GM19043 (cell line): ENCODE measurements around the gene ESRRB.

Source experiments
- ATAC-seq: cut with Tn5 transposase; IDR thresholded peaks from one replicate; pipeline ENCODE4 v1.9.1; 2021; ENCODE audit warnings: low read depth; ENCODE audit not compliant: unreplicated experiment

Gene ESRRB

DNA sequence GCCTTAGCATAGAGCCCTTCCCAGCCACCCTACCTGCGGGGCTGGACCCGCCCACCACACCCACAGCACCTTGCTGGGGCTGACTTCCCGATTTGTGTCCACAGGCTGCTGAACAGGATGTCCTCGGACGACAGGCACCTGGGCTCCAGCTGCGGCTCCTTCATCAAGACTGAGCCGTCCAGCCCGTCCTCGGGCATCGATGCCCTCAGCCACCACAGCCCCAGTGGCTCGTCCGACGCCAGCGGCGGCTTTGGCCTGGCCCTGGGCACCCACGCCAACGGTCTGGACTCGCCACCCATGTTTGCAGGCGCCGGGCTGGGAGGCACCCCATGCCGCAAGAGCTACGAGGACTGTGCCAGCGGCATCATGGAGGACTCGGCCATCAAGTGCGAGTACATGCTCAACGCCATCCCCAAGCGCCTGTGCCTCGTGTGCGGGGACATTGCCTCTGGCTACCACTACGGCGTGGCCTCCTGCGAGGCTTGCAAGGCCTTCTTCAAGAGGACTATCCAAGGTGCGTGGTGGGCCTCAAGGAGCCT, 63.4 kb downstream of the ESRRB start:
- ATAC-seq, result no peak

DNA sequence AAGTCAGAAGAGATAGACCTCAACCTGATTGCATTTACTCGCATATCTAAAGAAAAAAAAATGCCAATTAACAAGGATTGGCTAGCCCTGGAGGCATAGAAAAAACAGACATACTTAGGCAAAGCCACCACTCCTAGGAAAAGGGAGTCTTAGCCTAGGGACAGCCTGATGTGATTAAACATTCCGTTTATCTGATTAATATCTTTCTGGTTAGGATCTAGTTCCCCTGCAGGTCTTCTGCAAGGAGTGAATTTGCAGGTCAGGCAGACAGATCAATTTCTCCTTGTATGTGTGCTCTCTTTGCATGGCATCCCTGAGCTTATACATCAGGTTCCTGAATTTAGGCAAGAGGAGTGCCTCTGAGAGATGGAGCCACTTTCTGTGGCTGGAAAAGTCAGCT, 70.5 kb downstream of the ESRRB start:
- ATAC-seq, result no peak

DNA sequence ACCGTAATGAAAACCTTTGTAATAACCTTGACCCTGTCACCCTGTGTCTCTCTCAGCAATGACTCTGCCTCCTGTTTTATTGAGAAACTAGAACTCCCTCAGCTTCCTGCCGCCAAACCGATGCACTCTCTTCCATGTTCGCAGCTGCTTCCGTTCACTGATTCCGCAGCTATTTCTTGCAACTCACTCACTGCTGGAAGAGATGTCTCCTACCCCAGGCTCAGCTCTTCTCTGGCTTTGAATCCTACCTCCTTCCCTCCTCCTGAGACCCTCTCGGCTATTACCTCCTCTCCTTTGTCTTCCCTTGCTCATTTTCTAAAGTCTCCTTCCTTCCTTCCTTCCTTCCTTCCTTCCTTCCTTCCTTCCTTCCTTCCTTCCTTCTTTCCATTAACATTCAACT, 71.0 kb downstream of the ESRRB start:
- ATAC-seq, result no peak

DNA sequence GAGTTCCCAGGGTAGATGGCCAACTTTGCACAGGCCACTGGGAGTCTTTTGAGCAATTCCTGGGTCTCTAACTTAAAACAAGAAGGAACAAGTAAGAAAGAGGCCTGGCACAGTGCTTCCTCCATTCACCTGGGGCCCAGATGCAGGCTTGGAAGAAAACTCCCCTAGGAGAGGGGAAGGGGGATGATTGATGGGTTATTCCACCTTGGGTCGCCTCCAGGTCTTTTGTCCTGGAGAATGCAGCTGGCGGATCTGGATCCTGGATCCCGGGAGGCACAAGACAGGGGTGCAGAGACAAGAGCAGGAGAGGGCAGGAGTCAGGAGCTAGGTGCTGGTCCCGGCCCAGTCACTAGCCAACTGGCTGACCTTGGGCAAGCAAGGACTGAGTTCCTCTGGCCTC, 74.5 kb downstream of the ESRRB start:
- ATAC-seq, result no peak

DNA sequence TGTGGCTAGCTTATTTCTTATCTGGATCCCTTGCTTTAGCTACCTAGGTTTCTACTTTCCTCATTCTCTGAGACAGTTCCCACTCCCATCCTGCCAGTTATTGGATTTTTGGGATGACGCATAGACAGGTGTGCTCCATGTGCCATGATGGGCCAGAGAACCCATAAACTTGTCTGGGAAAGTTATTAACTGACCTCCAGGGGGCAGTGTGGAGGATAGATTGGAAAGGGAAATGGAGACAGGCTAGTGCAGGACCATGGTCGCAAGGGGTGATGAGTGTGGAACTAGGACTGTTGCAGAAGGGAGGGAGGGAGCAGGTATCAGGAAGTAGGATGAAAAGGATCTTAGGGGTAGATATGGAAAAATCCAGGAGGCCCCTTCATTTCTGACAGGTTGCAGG, 80.3 kb downstream of the ESRRB start:
- ATAC-seq, result no peak

DNA sequence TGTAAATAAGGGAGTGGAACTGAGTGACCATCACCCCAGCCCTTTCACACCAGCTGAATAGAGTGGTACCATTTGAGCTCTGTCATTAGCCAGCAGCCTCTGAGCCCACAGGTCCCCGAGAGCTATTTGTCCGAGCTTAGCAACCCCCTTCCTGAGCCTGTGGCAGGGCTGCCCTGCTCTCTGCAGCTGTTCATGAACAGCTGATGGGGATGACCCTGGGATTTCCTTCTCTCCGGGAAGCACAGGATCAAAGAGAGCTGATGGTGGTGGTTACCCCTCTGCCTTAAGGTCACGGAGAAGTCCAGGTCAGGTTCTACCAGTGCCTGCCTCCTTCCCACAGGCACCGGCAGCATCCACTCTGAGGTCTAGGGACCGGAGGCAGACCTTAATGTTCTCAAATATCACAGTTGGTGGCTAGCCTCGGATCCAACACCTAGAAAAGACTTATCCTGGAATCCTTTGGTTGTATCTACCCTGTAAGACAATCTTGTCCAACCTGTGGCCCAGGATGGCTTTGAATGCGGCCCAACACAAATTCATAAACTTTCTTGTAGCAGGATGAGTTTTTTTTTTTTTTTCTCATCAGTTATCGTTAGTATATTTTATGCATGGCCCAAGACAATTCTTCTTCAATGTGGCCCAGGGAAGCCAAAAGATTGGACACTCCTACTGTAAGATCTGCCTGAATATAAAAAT, 81.1 kb downstream of the ESRRB start:
- ATAC-seq, result no peak

DNA sequence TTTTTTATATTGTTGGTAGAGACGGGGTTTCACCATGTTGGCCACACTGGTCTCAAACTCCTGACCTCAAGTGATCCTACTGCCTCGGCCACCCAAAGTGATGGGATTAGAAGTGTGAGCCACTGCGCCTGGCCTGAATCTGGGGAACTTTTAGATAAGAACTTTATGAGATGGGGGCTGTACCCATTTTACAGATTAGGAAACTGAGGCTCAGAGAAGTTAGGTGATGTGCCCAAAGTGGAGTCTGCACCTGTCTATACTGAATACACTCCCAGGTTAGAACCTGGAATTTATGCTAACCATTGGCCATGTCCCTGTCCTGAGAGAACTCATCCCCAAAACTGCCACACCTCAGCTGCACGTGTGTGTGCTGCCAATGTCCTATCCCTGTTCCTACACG, 81.9 kb downstream of the ESRRB start:
- no peak for ATAC-seq

DNA sequence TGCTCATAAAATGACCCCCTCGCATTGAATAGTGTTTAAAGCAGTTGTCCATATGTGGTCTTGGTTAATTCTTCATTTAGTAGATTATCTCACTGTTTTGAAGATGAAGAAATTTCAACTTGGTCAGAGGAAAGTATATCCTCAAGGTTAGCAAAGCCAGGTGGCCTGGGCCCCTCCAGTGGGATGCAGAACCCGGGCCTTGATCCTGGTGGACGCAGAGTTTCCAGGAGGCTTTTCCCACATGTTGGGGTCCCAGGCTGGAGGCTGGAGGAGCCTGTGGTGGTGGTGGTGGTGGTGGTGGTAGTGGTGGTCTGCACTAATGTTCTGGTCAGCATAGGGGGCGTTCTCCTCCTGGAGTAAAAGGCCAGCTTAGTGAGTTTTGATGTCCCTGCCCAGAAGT, 85.9 kb downstream of the ESRRB start:
- ATAC-seq, result no peak

DNA sequence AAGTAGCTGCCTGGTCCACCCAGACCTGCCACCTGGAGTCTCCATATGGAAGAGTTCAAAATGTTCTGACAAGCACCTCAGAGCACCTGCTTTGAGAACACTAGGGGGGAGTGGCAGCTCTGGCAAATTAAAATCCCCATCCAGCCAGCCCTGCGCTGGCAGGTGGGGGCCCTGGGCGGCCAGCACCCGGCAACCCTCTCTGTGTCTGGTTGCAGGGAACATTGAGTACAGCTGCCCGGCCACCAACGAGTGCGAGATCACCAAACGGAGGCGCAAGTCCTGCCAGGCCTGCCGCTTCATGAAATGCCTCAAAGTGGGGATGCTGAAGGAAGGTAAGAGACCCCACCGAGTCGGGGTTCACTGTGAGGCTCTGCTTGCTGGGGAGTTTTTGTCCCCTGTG, 86.4 kb downstream of the ESRRB start:
- ATAC-seq, result no peak

DNA sequence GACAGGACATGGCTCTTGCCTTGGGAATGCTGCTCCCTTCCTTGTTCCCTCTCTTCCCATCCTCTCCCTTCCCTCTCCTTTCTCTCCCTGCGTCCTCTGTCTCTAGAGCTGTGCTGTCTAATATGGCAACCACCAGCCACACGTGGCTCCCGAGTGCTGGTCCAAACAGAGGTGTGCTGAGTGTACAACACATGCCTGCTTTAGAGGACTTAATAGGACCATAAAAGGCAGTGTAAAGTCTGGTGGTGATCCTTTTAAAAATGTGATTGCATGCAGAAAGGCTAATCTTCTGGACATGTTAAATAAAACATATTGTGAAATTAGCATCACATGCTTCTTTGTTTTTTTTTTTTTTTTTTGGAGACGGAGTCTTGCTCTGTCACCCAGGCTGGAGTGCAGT, 87.2 kb downstream of the ESRRB start:
- ATAC-seq, result no peak

DNA sequence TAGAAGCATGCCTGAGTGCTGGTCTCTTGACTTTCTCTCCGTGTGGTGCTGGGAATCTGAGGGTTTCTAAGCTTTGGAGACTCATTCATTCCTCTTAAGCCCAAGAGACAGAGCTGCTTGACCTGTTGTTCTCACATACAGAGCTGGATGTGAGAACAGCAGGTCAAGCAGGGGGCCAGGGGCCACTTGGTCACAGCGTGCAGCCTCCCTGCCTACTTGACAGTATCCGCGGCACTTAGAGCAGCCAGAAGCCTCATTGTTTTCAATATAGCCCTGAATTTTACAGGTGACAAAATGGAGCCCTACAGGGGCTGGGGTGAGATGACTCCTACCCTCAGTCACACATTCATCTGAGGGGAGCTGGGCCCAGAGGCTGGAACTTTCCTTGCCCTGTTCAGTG, 88.9 kb downstream of the ESRRB start:
- no peak for ATAC-seq

DNA sequence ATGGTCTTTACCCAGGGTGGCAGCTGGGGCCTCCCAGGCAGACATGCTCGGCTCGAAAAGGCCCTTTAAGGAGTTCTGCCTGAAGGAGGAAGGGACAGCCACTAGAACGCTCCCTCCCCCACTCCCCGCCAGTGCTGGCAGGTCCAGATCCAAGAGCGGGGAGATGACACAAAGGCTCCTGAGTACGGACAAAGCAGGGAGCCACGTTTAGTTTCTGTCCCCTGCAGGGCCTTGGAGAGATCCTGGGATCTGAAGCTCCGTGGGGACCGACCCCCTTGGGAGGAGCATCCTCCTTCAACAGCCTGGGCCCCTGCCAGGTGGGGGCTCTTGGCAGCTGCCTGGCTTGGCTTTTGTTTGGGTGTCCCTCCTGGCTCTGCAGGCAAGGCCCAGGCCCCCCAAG, 89.7 kb downstream of the ESRRB start:
- no peak for ATAC-seq

DNA sequence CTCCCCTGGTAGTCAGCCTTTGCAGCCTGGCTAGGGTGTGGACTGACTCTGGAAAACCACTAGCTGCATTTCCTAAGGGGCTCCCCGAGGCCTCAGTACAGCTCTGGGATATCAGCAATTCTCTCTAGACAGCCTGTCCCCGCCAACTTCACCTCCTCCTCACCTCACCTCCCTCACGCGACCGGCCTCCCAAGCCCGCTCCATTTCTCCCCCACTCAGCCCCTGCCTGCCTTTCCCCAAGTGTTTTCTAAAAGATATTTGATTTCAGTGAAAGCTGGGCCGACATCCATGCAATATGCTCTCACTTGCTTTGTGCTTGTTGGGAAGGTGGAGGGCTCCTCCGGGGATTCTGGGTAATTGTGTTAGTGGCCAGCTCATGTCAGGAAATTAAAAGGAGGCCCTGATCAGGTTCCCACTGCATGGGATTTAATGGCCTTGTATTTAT, 91.8 kb downstream of the ESRRB start:
- no peak for ATAC-seq

DNA sequence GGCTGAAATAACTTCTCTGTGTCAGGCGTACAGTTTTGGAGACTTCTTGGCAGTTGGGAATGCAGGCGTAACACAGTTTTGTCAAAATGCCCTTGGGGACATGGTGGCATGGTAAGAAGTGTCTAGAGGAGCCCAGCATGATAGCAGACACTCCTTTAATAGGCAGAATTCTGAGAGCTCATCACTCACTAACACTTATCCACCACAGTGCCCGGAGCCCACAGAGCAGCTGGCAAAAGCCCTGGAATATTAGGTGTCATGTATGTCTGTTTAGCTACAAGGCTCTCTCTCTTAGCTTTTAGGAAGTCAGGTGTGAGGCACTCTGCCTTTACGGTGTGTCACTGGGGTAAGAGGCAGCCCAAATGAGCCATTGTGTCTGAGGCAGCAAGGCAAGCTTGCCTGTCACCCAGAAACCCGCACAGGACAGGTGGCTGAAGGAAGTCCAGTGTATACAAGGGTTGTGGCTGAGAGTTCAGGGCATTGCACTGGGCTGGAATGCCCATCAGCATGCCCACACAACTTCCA, 96.3 kb downstream of the ESRRB start:
- ATAC-seq, result no peak

DNA sequence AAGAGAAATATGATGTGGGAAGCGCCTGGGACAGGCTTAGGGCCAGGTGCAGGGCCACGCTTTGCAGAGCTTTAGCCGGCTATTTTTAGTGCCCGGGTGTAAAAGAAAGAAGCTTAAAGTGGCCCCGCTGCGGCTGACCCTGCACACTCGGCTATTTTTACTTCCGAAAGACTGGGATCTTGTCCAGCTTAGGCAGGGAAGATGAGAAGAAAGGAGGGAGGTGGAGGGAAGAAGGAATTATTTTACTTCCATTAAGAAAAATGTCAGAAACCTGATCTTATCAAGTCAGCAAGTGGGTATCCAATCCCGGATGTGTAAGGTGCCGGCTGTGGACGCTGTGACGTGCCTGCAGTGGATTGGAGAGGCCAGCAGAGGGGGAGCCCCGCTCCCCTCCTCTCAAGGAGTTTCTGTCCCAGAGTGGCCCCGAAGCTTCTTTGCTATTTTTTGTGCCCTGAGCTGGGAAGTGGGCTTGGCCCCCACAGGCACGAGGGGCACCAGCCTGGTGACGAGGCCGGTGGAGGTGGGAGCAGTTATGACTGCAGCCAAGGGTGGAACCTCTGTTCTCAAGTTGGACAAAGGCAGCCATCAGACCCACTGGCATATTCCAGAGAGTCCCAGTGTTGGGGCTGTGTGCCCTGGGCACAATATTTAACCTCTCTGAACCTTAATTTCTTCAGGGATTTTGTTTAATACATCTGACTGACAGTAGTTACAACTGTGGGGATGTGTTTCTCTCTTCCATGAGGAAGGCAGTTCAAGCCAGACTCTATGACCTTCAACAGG, 97.7 kb downstream of the ESRRB start:
- no peak for ATAC-seq

DNA sequence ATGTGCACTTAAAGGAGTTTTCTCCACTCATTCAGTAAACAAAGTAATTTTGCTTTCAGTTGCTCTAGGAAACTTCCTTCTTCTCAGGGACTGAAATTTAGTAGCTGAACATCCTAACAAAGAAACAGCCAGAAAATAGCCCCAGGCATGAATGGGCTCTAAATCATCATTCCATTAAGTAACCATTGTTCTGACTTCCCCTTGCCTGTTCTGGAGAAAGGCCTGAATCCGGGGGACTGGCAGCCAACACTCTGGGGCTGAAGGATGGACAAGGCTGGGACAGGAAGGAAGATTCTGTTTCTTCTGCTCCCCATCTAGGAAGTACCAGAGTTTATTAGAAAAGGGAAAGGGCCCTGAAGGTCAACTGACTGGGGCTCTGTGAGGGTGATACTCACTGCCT, 104.5 kb downstream of the ESRRB start:
- no peak for ATAC-seq

DNA sequence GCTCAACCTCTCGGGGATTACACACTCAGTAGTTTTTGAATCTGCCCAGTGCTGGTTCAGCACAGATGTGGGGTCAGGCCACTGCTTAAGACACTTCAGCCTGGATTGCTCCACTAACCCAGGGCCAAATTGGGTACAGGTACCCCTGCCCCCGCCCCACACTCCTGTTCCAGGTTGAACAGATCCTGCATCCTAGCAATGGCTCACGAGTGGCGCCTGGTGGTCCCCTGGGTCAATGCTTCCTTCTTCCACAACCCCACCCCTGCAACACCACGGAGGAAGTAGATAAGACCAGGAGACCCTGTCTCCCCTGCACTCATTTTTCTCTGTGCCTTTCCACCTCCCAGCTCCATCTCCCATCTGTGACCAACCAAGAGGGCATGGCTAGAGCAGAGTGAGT, 108.4 kb downstream of the ESRRB start:
- no peak for ATAC-seq

DNA sequence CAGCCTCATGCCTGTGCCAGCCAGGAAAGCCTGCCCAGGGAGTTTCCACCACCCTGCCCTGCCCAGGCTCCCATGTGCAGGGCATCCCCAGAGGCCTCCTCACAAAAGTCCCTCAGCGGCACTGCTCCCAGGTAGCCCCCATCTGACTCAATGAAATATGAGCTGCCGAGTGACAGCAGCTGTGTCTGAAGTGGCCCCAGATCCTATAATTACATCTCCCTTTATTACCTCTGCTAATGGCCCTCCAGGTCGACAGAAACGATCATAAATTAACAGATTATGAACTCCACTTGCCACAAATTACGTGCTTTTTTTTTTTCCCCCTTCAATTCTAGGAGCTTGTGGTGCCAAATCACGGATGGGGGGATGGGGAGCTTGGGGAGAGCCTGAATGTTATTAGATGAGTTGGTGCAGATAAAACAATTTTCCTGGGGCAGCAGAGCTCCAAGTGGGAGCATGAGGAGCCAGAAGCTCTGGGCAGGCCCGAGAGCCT, 110.4 kb downstream of the ESRRB start:
- ATAC-seq, result no peak

DNA sequence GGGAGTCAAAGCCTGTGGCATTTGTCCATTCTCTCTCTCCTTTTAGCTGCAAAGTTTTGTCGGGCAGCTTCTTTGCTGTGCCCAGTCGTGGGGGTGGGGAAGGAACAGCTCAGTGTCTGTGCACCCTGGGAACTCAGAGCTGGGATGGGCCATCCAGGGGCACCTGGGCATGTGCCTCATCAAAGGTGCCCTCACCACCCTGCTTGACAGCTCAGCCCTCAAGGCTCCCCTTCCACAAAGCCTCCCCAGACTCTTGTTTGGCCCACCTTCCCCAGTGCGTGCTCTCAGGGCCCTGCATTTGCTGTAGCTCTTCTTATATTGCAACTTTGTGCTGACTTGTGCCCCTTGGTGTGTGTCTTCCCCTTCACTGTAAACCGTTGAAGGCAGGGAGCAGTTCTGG, 112.6 kb downstream of the ESRRB start:
- ATAC-seq, result no peak

DNA sequence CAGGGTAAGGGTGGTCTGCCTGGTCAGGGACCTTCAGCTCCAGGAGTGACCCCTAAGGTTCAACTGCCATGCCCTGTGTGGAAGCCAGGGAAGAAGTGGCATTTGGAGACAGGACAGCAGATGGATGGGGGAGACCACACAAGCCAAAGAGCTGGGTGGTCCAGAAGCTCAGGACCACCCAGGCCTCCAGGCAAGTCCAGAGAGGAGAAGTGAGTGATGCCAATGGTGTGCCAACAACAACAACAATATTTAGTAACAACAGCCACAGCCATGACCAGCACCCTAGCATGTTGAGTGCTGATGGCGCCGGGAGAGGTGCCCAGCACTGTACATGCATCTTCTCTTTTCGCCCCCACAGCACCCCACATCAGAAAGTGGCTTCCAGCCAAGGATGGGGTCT, 113.7 kb downstream of the ESRRB start:
- ATAC-seq, result no peak

DNA sequence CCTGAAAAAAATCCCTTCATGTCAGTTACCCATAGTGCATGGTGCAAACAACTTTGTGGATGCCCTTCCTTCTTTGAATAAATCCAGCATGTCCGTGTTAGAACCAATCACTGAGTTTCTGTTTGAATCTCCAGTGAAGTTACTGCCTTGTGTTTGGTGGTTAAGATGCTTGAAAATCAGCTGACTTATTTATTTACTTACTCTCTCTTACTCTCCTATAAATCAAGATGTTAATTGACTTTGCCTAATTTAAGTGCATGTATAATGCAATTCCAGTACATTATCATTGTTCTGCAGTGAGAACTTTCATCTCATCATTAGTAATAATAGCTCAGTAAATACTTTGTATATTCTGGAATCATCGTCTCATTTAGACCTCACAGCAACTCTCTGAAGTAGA, 114.2 kb downstream of the ESRRB start:
- ATAC-seq, result no peak

DNA sequence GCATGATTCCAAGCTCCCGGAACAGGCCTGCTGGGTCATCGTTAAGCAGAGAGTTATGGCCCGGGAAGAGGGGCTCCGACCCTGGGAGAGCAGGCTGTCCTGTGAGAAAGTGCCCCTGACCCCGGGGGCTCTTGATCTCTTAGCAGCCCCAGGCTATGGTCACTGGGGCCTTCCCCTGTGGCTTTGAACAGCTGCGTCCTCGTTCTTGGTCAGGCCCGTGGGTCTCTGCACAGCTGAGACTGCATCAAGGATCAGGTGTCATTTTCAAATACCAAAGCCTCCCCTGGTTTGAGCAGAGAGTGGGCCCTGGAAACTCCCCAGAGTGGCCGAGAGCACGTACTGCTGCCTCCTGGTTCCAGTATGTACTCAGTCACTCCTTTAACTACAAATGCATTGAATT, 114.8 kb downstream of the ESRRB start:
- no peak for ATAC-seq
